Urinary bladder (tissue), 4 donors: ENCODE measurements around the gene STH. TPM values are rescaled to one million over a fixed set of nuclear protein-coding genes. Genes with fewer than 3 reads are reported as not detected.

Experiments
- DNase-seq: peaks from one replicate; pipeline ENCODE4 v3.0.0-alpha.2; 2015; ENCODE audit errors: extremely low spot score
- H3K27ac ChIP-seq: one replicate; pipeline ENCODE4 v1.5.1; 2013; ENCODE audit warnings: low read depth, mild to moderate bottlenecking, moderate library complexity
- H3K36me3 ChIP-seq: one replicate; pipeline ENCODE4 v1.6.1; 2013; ENCODE audit warnings: mild to moderate bottlenecking, moderate library complexity; ENCODE audit not compliant: insufficient read depth
- H3K4me1 ChIP-seq: one replicate; pipeline ENCODE4 v1.6.1; 2013; ENCODE audit warnings: mild to moderate bottlenecking, moderate library complexity; ENCODE audit not compliant: insufficient read depth
- H3K4me3 ChIP-seq: one replicate; pipeline ENCODE4 v1.5.1; 2013; ENCODE audit warnings: low read depth, low read length
- WGBS: extraction: QIAGEN DNeasy Blood & Tissue Kit; methylation state at CpG from one replicate; pipeline ENCODE4 v1.1.7; 2013; 5-methylcytosine and 5-hydroxymethylcytosine counted together
- polyA plus RNA-seq: library from polyadenylated mRNA; stranded (reverse); fragments of 200-250 nt; gene quantifications from one replicate; pipeline ENCODE4 v1.2.3, GENCODE V29; 2013
- total RNA-seq: library from RNA; depleted of rRNA; stranded (reverse); fragments of >200 nt; gene quantifications from one replicate; pipeline ENCODE4 v1.2.3, GENCODE V29; 2014
- donor health status: healthy with polysubstance abuse.
- donor health status: healthy.

The STH gene
- total and polyA plus RNA-seq, 2 donors, result not detected

DNA sequence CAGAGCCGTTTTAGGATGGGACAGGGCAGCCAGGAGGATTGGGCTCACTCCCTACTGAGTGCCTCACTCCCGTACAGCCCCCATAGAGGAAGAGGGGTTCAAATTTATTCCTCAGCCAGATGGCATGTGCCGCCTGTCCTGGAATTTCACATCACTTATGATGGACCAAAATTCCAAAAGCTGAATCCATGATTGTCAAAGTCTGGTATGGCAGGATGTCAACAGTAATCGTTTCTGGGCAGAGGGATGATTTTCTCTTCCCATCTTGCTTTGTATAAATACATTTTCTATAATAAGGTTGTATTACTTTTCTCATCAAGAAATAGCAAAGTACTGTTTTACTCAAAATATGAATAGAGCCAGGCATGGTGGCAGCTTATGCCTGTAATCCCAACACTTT lies 38.7 kb upstream of the STH start:
- no peaks in the 10 kb centered on the region for H3K4me1 ChIP-seq
- 80% methylated on average over 4 of the region's 4 CpGs for WGBS

DNA sequence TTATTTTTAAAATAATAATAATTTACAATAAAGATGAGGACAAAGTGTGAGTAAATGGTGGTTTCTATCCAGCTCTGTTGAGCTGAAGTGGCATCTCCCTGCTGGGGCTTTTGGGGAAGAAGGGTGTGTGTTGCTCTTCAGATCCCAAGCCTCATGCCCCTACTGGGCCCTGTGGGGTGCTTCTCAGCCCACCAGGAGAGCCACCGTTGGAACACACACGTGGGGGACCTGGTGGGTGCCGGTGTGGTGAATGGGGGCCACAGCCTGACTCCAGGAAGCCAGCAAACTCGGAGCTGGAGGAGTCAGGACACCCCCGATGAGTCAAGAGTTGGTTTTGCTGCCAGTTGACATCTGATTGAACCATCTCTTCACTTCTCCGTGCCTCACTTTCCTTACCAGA lies 37.8 kb upstream of the STH start:
- H3K4me3 ChIP-seq, result no peak overlapping the region
- no peak overlapping the region for H3K27ac ChIP-seq
- H3K36me3 ChIP-seq, result no peaks in the 10 kb centered on the region
- DNase-seq, result no peak
- no peaks in the 10 kb centered on the region for H3K4me1 ChIP-seq
- WGBS, result 82% methylated on average over 6 of the region's 6 CpGs

More for the DNA sequence above, 38.7 kb upstream of the STH start:
- Histone ChIP-seq H3K36me3 (no peaks in the 10 kb centered on the region), H3K4me3 (no peak overlapping the region), H3K27ac (no peak overlapping the region)
- DNase-seq, result no peak

DNA sequence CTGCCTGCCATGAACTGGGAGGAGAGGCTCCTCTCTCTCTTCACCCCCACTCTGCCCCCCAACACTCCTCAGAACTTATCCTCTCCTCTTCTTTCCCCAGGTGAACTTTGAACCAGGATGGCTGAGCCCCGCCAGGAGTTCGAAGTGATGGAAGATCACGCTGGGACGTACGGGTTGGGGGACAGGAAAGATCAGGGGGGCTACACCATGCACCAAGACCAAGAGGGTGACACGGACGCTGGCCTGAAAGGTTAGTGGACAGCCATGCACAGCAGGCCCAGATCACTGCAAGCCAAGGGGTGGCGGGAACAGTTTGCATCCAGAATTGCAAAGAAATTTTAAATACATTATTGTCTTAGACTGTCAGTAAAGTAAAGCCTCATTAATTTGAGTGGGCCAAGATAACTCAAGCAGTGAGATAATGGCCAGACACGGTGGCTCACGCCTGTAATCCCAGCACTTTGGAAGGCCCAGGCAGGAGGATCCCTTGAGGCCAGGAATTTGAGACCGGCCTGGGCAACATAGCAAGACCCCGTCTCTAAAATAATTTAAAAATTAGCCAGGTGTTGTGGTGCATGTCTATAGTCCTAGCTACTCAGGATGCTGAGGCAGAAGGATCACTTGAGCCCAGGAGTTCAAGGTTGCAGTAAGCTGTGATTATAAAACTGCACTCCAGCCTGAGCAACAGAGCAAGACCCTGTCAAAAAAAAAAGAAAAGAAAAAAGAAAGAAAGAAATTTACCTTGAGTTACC lies 36.7 kb upstream of the STH start:
- H3K27ac ChIP-seq, result no peak overlapping the region
- no peak overlapping the region for H3K4me3 ChIP-seq
- no peaks in the 10 kb centered on the region for H3K36me3 ChIP-seq
- H3K4me1 ChIP-seq, result no peaks in the 10 kb centered on the region
- DNase-seq, result no peak
- WGBS, result 88% methylated on average over 12 of the region's 12 CpGs

DNA sequence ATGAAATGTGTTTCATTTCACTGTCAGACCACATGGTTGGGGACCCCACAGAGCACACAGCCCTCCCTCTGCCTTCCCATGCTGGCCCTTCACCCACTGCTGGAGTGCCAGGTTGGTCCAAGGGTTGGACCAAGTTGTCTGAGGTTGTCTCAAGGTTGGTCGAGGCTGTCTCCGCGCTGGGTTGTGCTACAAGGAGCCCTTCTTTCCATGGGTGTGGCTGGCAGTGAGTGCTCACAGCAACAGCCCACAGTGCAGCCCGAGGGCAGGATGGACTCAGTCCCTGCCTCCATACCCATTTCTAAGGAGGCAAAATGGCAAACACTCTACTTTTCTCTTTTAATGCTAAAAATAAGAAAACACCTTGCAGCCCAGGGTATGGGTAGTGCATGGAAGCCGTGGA lies 35.8 kb upstream of the STH start:
- Histone ChIP-seq H3K27ac (no peak overlapping the region), H3K36me3 (no peaks in the 10 kb centered on the region), H3K4me3 (no peak overlapping the region), H3K4me1 (no peaks in the 10 kb centered on the region)
- WGBS, result 87% methylated on average over 5 of the region's 5 CpGs
- no peak for DNase-seq

DNA sequence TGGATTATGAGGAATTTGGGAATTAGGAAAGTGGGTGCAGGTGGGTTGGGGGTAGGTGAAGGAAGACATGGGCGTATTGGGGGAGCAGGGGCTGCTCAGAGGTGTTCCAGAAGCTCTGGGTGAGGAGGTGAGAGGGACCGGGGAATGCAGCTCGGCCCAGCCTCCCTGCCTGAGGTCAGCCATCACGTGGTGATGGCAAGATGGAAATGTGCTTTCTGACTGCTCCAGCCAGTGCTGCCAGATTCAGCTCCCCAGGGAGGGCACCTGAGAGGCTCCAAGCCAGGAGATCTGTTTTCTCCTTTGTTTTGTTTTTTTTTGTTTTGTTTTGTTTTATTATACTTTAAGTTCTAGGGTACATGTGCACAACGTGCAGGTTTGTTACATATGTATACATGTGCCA lies 35.2 kb upstream of the STH start:
- 58% methylated on average over 5 of the region's 5 CpGs for WGBS

DNA sequence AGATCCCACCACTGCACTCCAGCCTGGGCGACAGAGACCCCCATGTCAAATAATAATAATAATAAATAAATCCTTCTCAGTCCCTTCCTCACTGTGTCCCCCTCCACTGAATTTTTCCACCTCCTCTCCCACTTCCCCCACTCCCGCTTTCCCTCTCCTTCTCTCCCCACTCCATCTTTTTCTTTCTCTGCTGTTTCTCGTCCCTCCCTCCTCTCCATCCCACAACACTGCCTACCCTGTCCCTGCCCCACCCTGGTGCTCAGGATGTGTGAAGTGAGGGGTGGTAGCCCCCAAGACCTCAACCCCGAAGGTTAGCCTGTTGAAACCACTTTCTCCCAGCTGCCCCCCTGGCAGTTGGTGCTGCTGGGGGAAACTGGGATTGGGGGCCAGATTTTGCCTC lies 34.4 kb upstream of the STH start:
- no peak for DNase-seq
- Histone ChIP-seq H3K4me1 (no peaks in the 10 kb centered on the region), H3K4me3 (no peak overlapping the region), H3K36me3 (no peaks in the 10 kb centered on the region), H3K27ac (no peak overlapping the region)
- WGBS, result 82% methylated on average over 4 of the region's 4 CpGs

More for the DNA sequence above, 35.2 kb upstream of the STH start:
- no peak for DNase-seq
- Histone ChIP-seq H3K4me1 (no peaks in the 10 kb centered on the region), H3K27ac (no peak overlapping the region), H3K36me3 (no peaks in the 10 kb centered on the region), H3K4me3 (no peak overlapping the region)

DNA sequence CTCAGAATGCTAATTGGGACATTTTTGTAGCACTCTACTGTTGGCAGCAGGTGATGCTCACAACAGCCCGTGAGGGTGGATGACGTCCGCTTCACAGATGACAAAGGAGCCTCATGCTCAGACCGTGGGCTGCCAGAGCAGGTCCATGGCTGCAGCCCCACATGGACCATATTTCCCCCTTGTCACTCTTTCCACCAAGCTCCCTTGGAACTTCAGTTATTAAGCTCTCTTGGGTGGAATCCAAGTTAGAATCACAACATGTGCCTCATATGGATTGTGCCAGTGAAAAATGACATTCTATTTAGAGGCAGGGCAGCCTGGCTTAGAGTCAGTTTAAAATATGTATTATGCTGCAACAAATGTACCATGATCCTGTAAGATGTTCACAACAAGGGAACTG lies 33.2 kb upstream of the STH start:
- no peak for DNase-seq
- WGBS, result 69% methylated on average over 4 of the region's 4 CpGs
- Histone ChIP-seq H3K4me3 (no peak overlapping the region), H3K36me3 (no peaks in the 10 kb centered on the region), H3K27ac (no peak overlapping the region), H3K4me1 (no peaks in the 10 kb centered on the region)

DNA sequence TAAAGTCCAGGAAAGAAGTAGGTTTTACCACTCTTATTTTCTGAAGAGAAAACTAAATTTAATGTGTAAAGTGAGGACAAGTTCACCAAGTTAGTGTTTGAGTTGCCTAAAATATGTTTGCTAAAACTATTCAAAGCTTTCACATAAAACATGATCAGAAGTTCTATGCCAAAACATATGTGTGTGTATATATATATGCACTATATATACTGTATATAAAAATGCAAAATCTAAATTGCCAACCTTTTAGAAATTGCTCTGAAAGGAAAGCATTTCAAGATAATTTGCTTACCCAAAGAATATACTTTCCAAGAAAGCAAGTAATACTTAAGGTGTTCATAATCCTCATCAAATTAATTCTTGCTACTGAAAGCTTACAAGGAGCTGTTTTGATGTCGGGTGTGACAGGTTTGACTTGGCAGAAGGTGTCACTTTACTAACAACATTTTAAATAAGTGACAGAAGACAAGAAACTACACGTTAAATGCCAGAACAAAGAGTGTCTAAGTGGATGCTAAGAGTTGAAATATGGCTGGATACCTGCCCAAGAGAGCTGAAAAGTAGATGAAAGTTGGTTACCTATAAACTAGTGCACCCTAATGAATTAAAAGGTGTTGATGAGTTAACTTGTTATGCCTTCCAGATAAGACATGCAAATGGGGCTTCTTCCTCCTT lies 32.3 kb upstream of the STH start:
- Histone ChIP-seq H3K36me3 (no peaks in the 10 kb centered on the region), H3K4me1 (no peaks in the 10 kb centered on the region), H3K27ac (no peak overlapping the region), H3K4me3 (no peak overlapping the region)
- DNase-seq, result no peak
- 54% methylated on average over 2 of the region's 2 CpGs for WGBS

DNA sequence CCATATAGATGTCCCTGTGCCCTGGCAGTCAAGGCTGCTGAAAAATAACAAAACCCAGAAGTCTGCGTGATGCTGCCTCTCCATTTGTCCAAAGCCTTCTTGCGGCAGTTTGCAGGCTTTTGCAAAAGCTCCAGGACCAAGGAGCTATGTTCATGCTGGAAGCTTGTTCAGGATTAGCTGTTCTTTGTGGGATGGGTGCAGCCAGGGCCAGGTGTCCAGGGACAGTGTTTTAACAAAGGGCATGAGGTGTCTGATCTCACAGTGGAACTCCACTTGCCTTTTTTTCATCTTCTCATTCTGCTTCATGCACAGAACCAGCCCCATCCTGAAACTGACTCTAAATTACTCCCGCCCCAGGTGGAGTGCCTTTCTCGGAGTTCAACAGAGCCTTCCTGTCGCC lies 31.7 kb upstream of the STH start:
- 90% methylated on average over 5 of the region's 5 CpGs for WGBS
- H3K4me3 ChIP-seq, result no peak overlapping the region
- H3K4me1 ChIP-seq, result no peaks in the 10 kb centered on the region
- no peak for DNase-seq
- no peaks in the 10 kb centered on the region for H3K36me3 ChIP-seq
- H3K27ac ChIP-seq, result no peak overlapping the region

DNA sequence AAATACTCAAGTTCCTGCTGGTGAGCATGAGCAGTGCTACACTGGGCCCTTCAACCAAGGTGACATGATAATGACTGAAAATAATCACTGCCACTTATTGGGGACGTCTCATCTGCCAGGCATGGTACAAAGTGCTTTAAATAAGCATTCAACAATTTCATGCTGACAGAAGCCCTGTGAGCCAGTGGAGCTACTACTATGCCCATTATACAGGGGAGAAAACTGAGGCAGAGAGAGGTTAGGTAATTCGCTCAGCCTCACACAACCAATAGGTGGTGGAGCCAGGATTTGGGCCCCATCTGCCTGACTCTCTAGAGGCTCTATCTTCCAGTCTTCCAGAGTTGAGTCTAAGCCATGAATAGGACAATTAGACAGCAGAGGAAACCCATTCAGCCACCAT lies 30.3 kb upstream of the STH start:
- Histone ChIP-seq H3K36me3 (no peaks in the 10 kb centered on the region), H3K4me1 (no peaks in the 10 kb centered on the region), H3K4me3 (no peak overlapping the region), H3K27ac (no peak overlapping the region)
- DNase-seq, result no peak
- WGBS, result 81% methylated on average over 2 of the region's 2 CpGs

DNA sequence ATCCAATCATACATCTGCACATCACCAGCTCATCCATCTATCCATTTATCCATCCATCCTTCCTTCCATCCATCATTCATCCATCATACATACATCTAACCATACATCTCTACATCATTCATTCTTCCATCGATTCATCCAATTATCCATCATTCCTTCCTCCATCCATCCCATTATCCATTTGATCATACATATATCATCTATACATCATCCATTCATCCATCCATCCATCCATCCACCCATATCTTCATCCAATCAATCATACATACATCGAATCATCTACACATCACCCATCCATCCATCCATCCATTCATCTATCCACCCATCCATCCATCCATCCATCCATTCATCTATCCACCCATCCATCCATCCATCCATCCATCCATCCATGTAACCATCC lies 29.3 kb upstream of the STH start:
- 88% methylated on average over 2 of the region's 2 CpGs for WGBS
- DNase-seq, result no peak
- H3K27ac ChIP-seq, result no peak overlapping the region
- no peaks in the 10 kb centered on the region for H3K36me3 ChIP-seq
- no peaks in the 10 kb centered on the region for H3K4me1 ChIP-seq
- no peak overlapping the region for H3K4me3 ChIP-seq

DNA sequence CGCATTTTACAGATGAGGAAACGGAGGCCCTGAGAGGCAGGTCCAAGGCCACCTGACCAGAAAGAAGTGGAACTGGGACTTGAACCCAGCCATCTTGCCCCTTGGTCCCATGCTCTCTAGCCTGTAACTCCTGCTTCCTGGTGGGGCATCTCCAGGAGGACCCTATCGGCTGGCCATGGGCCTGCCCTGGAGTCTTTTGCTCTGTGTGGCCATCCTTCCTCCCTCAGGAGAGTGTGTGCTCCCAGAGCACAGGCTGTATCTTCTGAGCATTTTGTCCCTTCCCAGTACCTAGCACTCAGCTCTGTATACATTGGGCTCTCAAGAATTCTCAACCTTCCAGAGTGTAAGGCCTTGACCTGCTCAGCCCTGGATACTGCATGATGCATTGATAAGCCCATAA lies 28.4 kb upstream of the STH start:
- H3K27ac ChIP-seq, result no peak overlapping the region
- no peaks in the 10 kb centered on the region for H3K4me1 ChIP-seq
- H3K36me3 ChIP-seq, result no peaks in the 10 kb centered on the region
- WGBS, result 98% methylated on average over 3 of the region's 3 CpGs
- H3K4me3 ChIP-seq, result no peak overlapping the region
- no peak for DNase-seq

DNA sequence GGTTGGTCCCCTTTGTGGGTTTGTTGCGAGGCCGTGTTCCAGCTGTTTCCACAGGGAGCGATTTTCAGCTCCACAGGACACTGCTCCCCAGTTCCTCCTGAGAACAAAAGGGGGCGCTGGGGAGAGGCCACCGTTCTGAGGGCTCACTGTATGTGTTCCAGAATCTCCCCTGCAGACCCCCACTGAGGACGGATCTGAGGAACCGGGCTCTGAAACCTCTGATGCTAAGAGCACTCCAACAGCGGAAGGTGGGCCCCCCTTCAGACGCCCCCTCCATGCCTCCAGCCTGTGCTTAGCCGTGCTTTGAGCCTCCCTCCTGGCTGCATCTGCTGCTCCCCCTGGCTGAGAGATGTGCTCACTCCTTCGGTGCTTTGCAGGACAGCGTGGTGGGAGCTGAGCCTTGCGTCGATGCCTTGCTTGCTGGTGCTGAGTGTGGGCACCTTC lies 27.3 kb upstream of the STH start:
- Histone ChIP-seq H3K4me1 (no peaks in the 10 kb centered on the region), H3K36me3 (no peaks in the 10 kb centered on the region), H3K27ac (no peak overlapping the region), H3K4me3 (no peak overlapping the region)
- WGBS, result 42% methylated on average over 14 of the region's 14 CpGs
- DNase-seq, result no peak

DNA sequence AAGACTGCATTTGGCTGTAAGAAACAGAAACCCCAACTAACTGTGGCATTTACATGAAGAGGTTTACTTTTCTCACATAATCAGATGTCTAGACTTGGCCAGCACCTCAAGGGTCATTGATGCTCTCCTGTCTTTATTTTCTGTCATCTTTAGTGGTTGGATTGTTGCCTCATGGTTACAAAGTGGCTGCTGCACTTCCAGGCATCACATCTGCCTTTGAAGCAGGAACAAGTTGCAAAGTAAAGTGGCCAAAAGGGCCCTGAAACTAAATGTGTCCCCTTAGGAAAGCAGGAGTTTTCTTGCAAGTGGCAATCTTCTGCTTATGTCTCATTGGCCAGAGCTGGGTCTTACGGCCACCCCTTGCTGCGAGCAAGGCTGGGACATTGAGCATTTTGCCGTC lies 26.5 kb upstream of the STH start:
- Histone ChIP-seq H3K4me1 (no peaks in the 10 kb centered on the region), H3K27ac (no peak overlapping the region), H3K36me3 (no peaks in the 10 kb centered on the region), H3K4me3 (no peak overlapping the region)
- DNase-seq, result no peak
- 91% methylated on average over 3 of the region's 3 CpGs for WGBS
